Endothelial cell of umbilical vein (primary cell): ENCODE measurements around the gene C1orf198. TPM values are rescaled to one million over a fixed set of nuclear protein-coding genes. Genes with fewer than 3 reads are reported as not detected.

Source experiments
- BruUV-seq: library from RNA; stranded (reverse); fragments of 400-500 nt; replicated peaks from 2 replicates; lab custom pipeline; 2021; lab: Mats Ljungman, UMichigan
- CTCF ChIA-PET: fragments of 300-600, 350-600 bp; sonication (Branson Sonifier 250); formaldehyde crosslinking; loops from one replicate; lab custom pipeline; 2021; ENCODE audit warnings: antibody characterized with exemption, inconsistent platforms; lab: Charles Lee
- POLR2A ChIA-PET: fragments of 300-600, 350-600 bp; sonication (Branson Sonifier 250); formaldehyde crosslinking; loops from one replicate; lab custom pipeline; 2021; ENCODE audit warnings: antibody characterized with exemption, inconsistent platforms; lab: Charles Lee
- DNase-seq: peaks from one replicate; pipeline ENCODE4 v3.0.0-alpha.2; 2011; ENCODE audit warnings: low read depth, low spot score
- FAIRE-seq: peaks from 2 replicates; lab custom pipeline; 2011; peaks lifted over from hg19 to GRCh38; lab: Jason Lieb, UNC
- H2AFZ ChIP-seq: 2 replicates; pipeline ENCODE4 v1.6.0; 2012; ENCODE audit warnings: low read depth, low read length, control low read depth, inconsistent platforms
- H3K27ac ChIP-seq: 2 replicates; pipeline ENCODE4 v1.5.1; 2011; ENCODE audit warnings: low read depth, mild to moderate bottlenecking, control low read depth, low read length, moderate library complexity; ENCODE audit not compliant: insufficient read depth
- H3K27me3 ChIP-seq, 2 experiments: 2 replicates each; pipeline versions ENCODE4 v1.6.0 to v1.6.1; 2011; ENCODE audit warnings: low read length in 2 of 2, mixed read lengths in 1 of 2; ENCODE audit not compliant: control insufficient read depth in 2 of 2, insufficient read depth in 2 of 2
- H3K36me3 ChIP-seq, 2 experiments: 2 replicates in 1 of 2; 3 replicates in 1 of 2; pipeline ENCODE4 v1.5.1; 2011; ENCODE audit warnings: low read length in 2 of 2, mild to moderate bottlenecking in 1 of 2, moderate library complexity in 1 of 2; ENCODE audit not compliant: control insufficient read depth in 2 of 2, insufficient read depth in 2 of 2; ENCODE audit errors: extremely low read depth in 1 of 2
- H3K4me1 ChIP-seq: 3 replicates; pipeline ENCODE4 v1.5.1; 2011; ENCODE audit warnings: mild to moderate bottlenecking, low read length; ENCODE audit not compliant: control insufficient read depth, insufficient read depth; ENCODE audit errors: extremely low read depth
- H3K4me2 ChIP-seq: 2 replicates; pipeline ENCODE4 v1.6.1; 2011; ENCODE audit warnings: low read length, control low read depth, mixed read lengths; ENCODE audit not compliant: insufficient read depth
- H3K4me3 ChIP-seq, 3 experiments: fragments of 200-600 bp in 1 of 3; sonication (generic), shearing (Covaris generic) in 1 of 3; replicated peaks in 1 of 3; 2 replicates each; pipeline ENCODE4 v1.5.1; 2011 to 2016; ENCODE audit warnings: control low read depth in 3 of 3, low read length in 3 of 3, mild to moderate bottlenecking in 2 of 3, inconsistent platforms in 1 of 3, low read depth in 1 of 3, moderate library complexity in 1 of 3; ENCODE audit not compliant: insufficient read depth in 1 of 3
- H3K79me2 ChIP-seq: 2 replicates; pipeline ENCODE4 v1.6.0; 2012; ENCODE audit warnings: low read length, inconsistent platforms; ENCODE audit not compliant: control insufficient read depth, insufficient read depth
- H3K9ac ChIP-seq: replicated peaks from 2 replicates; pipeline ENCODE3; 2011; ENCODE audit warnings: low read length, control low read depth; ENCODE audit not compliant: insufficient read depth; ENCODE audit errors: extremely low read depth
- H3K9me1 ChIP-seq: replicated peaks from 3 replicates; pipeline ENCODE4 v1.6.0; 2011; ENCODE audit warnings: mild to moderate bottlenecking, low read length; ENCODE audit not compliant: control insufficient read depth, insufficient read depth; ENCODE audit errors: extremely low read depth
- H3K9me3 ChIP-seq: replicated peaks from 2 replicates; pipeline ENCODE4 v1.5.1; 2012; ENCODE audit warnings: low read length, inconsistent platforms; ENCODE audit not compliant: control insufficient read depth, insufficient read depth
- H4K20me1 ChIP-seq: replicated peaks from 2 replicates; pipeline ENCODE3; 2011; ENCODE audit warnings: mild to moderate bottlenecking, low read length; ENCODE audit not compliant: control insufficient read depth, insufficient read depth; ENCODE audit errors: extremely low read depth
- EZH2 ChIP-seq: IDR thresholded peaks from 2 replicates; pipeline ENCODE4 v1.6.1; 2012; ENCODE audit warnings: borderline replicate concordance, low read depth, mild to moderate bottlenecking, moderate library complexity, low read length, inconsistent platforms; ENCODE audit not compliant: severe bottlenecking
- FOS ChIP-seq: IDR thresholded peaks from 2 replicates; pipeline ENCODE4 v1.6.1; 2011; ENCODE audit warnings: mild to moderate bottlenecking, low read length, moderate library complexity, borderline replicate concordance; ENCODE audit not compliant: insufficient read depth
- GATA2 ChIP-seq: IDR thresholded peaks from 2 replicates; pipeline ENCODE4 v1.7.0; 2011; ENCODE audit warnings: low read depth, mild to moderate bottlenecking, moderate library complexity, mixed read lengths, low read length; ENCODE audit not compliant: insufficient read length, insufficient read depth
- JUN ChIP-seq: IDR thresholded peaks from 2 replicates; pipeline ENCODE4 v1.6.1; 2011; ENCODE audit warnings: borderline replicate concordance, low read depth; ENCODE audit not compliant: insufficient read length, insufficient read depth
- MYC ChIP-seq: IDR thresholded peaks from one replicate; pipeline ENCODE4 v1.6.1; 2011; ENCODE audit warnings: mild to moderate bottlenecking, low read depth, low read length
- POLR2A ChIP-seq: IDR thresholded peaks from 2 replicates; pipeline ENCODE4 v1.6.1; 2012; ENCODE audit warnings: low read depth, mild to moderate bottlenecking, control low read depth, low read length
- POLR2AphosphoS5 ChIP-seq: IDR thresholded peaks from 2 replicates; pipeline ENCODE4 v1.6.1; 2012; ENCODE audit warnings: low read depth, mild to moderate bottlenecking, control low read depth, low read length, moderate library complexity; ENCODE audit not compliant: insufficient read depth
- dilution Hi-C: fragments of 300-500 bp; cut with MboI; formaldehyde crosslinking; loops from one replicate; pipeline ENCODE4 v1.15.0; 2019; ENCODE audit warnings: low sequenced_read_pairs; ENCODE audit not compliant: extremely low pct_ligation_motif_present
- intact Hi-C: fragments of 100-400 bp; cut with micrococcal nuclease; formaldehyde crosslinking; loops from one replicate; pipeline ENCODE4 v1.10.0; 2022
- polyA plus RNA-seq, 4 experiments: library from polyadenylated mRNA; depleted of rRNA in 3 of 4; stranded (reverse) in 3 of 4; unstranded in 1 of 4; fragments of >200 nt; gene quantifications; 2 replicates each; pipeline versions ENCODE4 v1.2.1 to v1.2.3, GENCODE V29; 2011 to 2012; ENCODE audit warnings: missing spikeins in 1 of 4
- total RNA-seq: library from RNA; stranded (reverse); gene quantifications from 2 replicates; pipeline ENCODE4 v1.2.3, GENCODE V29; 2021
- TF ChIP-seq, protein P1 (sequence below): IDR thresholded peaks from 2 replicates; pipeline ENCODE4 v1.6.1; 2011; ENCODE audit not compliant: insufficient read depth, insufficient read length
- TF ChIP-seq, protein P2 (sequence below), 2 donors: IDR thresholded peaks; 1 replicate in 1 of 2; 2 replicates in 1 of 2; pipeline ENCODE4 v1.5.1; 2011; ENCODE audit warnings: low read length in 2 of 2, mild to moderate bottlenecking in 2 of 2, moderate library complexity in 2 of 2, control low read depth in 1 of 2, inconsistent platforms in 1 of 2, low read depth in 1 of 2; ENCODE audit not compliant: insufficient read depth in 1 of 2; ENCODE audit errors: extremely low read depth in 1 of 2

C1orf198 gene
- total and polyA plus RNA-seq, 2 donors (not counting 3 experiments of a cell fraction or from before 2014, with no cell fraction given) = 21.2 to 29.2 TPM

DNA sequence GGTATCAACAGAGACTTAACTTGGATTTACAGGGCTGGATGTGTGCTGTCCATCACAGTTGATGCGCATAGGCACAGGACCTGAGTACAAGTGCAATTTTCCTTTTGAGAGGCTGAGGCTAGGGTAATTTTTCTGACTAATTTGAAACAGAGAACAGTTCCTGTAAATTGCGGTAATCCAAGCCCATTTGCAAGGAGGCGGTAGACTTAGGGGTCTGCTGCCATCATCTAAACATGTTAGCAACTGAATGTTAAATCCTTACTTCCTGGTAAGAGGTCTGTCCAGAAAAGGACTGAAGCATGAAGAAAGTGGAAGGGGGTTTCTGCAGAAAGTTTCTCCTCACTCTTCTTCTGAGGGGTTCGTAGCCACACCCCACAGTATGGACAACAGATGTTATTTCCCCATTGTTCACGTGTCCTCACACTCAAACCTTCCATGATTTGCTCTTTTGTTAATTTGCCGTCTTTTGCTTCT, 23.7 kb upstream of the C1orf198 start:
- Histone ChIP-seq H3K27ac (no peak overlapping the region), H3K4me1 (no peaks in the 10 kb centered on the region), H3K4me2 (no peak overlapping the region), H3K27me3 (peaks cover 4% of the 10 kb centered on the region in 2 experiments), H3K9me1 (no peaks in the 10 kb centered on the region), H3K9ac (no peak overlapping the region), H3K9me3 (no peaks in the 10 kb centered on the region), H3K4me3 (no peak overlapping the region), H2AFZ (no peak overlapping the region), H3K79me2 (no peaks in the 10 kb centered on the region), H4K20me1 (no peaks in the 10 kb centered on the region), H3K36me3 (no peaks in the 10 kb centered on the region)
- DNase-seq (no peak), FAIRE-seq (no peak)
- TF ChIP-seq GATA2 (no peak), MYC (no peak), POLR2A (no peak), FOS (no peak), POLR2AphosphoS5 (no peak), JUN (no peak), EZH2 (no peak)
- TF ChIP-seq, protein P1, sequence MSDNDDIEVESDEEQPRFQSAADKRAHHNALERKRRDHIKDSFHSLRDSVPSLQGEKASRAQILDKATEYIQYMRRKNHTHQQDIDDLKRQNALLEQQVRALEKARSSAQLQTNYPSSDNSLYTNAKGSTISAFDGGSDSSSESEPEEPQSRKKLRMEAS = no peak
- TF ChIP-seq, protein P2, sequence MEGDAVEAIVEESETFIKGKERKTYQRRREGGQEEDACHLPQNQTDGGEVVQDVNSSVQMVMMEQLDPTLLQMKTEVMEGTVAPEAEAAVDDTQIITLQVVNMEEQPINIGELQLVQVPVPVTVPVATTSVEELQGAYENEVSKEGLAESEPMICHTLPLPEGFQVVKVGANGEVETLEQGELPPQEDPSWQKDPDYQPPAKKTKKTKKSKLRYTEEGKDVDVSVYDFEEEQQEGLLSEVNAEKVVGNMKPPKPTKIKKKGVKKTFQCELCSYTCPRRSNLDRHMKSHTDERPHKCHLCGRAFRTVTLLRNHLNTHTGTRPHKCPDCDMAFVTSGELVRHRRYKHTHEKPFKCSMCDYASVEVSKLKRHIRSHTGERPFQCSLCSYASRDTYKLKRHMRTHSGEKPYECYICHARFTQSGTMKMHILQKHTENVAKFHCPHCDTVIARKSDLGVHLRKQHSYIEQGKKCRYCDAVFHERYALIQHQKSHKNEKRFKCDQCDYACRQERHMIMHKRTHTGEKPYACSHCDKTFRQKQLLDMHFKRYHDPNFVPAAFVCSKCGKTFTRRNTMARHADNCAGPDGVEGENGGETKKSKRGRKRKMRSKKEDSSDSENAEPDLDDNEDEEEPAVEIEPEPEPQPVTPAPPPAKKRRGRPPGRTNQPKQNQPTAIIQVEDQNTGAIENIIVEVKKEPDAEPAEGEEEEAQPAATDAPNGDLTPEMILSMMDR (IDR thresholded peaks at IDR 0.05; ENCODE audit: extremely low read depth in 1 of 2, insufficient read depth in 1 of 2, low read depth in 1 of 2, low read length in 2 of 2) = no peak
- ChIA-PET POLR2A (no interaction called here), CTCF (no interaction called here)
- intact Hi-C loops = no loop called here
- BruUV-seq = no TSS peak
- dilution Hi-C loops = no loop called here
